NOMO-1 treated with dmso at 0.1 percent for 144 hours (cell line): Measurements from ENCODE around the gene TPM2.
A peak's percentile ranks its signal among the peaks of the same experiment; 100 is the strongest.

Experiments
- DNase-seq: peaks from one replicate; lab custom pipeline; 2025; ENCODE audit not compliant: unreplicated experiment; lab: John Stamatoyannopoulos, UW

TPM2 gene

DNA sequence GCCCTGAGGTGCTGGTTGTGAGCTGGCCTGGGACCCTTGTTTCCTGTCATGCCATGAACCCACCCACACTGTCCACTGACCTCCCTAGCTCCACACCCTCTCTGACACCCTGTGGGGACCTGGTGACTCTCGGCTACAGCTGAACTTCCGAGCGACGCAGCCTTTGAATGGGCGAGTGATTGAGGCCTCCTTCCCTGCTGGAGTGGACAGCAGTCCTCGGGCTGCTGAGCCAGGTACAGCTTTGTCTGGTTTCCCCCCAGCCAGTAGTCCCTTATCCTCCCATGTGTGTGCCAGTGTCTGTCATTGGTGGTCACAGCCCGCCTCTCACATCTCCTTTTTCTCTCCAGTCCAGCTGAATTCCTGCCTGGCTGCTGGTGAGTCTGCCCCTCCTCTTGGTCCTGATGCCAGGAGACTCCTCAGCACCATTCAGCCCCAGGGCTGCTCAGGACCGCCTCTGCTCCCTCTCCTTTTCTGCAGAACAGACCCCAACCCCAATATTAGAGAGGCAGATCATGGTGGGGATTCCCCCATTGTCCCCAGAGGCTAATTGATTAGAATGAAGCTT lies 9.9 kb downstream of the TPM2 start:
- DNase-seq, result no peak

DNA sequence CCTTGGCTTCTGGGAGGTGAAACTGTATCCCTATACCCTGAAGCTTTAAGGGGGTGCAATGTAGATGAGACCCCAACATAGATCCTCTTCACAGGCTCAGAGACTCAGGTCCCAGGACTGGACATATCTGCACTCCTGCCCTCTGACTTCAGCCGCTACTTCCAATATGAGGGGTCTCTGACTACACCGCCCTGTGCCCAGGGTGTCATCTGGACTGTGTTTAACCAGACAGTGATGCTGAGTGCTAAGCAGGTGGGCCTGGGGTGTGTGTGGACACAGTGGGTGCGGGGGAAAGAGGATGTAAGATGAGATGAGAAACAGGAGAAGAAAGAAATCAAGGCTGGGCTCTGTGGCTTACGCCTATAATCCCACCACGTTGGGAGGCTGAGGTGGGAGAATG lies 10.6 kb downstream of the TPM2 start:
- no peak for DNase-seq

DNA sequence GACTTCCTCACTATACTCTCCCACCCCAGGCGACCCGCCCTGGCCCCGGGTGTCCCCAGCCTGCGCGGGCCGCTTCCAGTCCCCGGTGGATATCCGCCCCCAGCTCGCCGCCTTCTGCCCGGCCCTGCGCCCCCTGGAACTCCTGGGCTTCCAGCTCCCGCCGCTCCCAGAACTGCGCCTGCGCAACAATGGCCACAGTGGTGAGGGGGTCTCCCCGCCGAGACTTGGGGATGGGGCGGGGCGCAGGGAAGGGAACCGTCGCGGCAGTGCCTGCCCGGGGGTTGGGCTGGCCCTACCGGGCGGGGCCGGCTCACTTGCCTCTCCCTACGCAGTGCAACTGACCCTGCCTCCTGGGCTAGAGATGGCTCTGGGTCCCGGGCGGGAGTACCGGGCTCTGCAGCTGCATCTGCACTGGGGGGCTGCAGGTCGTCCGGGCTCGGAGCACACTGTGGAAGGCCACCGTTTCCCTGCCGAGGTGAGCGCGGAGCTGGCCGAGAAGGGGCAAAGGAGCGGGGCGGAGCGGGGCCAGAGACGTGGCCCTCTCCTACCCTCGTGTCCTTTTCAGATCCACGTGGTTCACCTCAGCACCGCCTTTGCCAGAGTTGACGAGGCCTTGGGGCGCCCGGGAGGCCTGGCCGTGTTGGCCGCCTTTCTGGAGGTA lies 13.9 kb downstream of the TPM2 start:
- DNase-seq, result no peak

DNA sequence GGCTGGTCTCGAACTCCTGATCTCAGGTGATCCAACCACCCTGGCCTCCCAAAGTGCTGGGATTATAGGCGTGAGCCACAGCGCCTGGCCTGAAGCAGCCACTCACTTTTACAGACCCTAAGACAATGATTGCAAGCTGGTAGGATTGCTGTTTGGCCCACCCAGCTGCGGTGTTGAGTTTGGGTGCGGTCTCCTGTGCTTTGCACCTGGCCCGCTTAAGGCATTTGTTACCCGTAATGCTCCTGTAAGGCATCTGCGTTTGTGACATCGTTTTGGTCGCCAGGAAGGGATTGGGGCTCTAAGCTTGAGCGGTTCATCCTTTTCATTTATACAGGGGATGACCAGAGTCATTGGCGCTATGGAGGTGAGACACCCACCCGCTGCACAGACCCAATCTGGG lies 14.5 kb downstream of the TPM2 start:
- no peak for DNase-seq

DNA sequence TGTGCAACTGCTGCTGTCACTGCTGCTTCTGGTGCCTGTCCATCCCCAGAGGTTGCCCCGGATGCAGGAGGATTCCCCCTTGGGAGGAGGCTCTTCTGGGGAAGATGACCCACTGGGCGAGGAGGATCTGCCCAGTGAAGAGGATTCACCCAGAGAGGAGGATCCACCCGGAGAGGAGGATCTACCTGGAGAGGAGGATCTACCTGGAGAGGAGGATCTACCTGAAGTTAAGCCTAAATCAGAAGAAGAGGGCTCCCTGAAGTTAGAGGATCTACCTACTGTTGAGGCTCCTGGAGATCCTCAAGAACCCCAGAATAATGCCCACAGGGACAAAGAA lies 15.7 kb downstream of the TPM2 start:
- no peak for DNase-seq

DNA sequence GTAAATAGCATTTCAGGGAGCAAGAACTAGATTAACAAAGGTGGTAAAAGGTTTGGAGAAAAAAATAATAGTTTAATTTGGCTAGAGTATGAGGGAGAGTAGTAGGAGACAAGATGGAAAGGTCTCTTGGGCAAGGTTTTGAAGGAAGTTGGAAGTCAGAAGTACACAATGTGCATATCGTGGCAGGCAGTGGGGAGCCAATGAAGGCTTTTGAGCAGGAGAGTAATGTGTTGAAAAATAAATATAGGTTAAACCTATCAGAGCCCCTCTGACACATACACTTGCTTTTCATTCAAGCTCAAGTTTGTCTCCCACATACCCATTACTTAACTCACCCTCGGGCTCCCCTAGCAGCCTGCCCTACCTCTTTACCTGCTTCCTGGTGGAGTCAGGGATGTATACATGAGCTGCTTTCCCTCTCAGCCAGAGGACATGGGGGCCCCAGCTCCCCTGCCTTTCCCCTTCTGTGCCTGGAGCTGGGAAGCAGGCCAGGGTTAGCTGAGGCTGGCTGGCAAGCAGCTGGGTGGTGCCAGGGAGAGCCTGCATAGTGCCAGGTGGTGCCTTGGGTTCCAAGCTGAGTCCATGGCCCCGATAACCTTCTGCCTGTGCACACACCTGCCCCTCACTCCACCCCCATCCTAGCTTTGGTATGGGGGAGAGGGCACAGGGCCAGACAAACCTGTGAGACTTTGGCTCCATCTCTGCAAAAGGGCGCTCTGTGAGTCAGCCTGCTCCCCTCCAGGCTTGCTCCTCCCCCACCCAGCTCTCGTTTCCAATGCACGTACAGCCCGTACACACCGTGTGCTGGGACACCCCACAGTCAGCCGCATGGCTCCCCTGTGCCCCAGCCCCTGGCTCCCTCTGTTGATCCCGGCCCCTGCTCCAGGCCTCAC lies 16.3 kb downstream of the TPM2 start, which contains the start of gene CA9:
Gene CA9 (plus strand): TSS at position 797 of the 893 bp plus-strand sequence. CDS start 32 bp downstream, at position 829.
- DNase-seq, result no peak

DNA sequence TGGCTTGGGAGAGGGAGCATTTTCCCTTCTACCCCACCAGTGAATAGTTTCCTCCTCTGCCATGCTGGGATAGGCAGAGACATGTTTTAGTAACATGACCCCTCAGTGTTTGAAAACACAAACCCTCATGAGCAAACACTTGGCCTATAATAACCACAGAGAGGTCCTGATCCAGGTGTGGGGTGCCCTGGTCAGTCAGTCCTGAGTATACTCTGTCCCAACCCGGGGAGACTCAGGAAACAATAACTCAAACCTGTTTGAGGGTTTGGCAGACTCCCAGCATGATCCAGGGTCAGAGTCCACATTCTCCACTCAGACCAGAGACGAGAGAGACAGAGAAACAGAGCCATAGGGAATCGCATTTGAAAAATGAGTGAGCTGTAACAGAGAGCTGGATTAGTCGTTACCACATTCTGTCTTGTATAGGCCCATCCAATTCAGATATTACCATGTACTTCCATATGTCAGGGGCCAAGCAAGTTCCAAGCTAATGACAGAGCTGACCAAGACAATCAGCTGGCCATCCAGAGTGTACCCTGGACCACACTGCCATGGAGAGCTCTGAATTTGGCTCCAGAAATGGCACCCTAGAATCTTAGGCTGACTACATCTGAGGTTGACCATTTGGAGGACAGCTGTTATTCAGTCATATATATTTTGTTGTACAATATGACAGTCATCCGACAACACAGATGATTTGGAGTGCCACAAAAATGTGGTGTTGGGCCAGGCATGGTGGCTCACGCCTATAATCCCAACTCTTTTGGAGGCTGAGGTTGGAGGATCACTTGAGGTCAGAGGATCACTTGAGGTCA lies 20.2 kb downstream of the TPM2 start:
- DNase-seq, result no peak

DNA sequence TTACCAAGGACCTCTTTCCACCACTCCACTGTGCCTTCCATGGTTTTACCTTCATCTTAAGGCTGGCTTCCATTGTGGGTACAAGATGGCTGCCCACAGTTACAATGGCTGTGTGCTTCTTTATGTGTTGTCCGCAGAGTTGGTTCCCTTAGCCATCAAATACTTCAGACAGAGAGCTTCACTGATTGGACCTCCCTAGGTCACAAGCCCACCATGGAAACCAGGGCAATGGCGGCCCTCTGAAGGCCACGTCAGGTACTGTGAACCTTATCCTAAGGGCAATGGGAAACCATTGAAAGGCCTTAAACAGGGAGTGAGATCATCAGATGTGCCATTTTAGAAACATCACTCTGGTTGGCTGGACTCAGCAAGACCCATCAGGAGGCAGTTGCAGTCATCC lies 21.8 kb downstream of the TPM2 start:
- DNase-seq, result no peak

DNA sequence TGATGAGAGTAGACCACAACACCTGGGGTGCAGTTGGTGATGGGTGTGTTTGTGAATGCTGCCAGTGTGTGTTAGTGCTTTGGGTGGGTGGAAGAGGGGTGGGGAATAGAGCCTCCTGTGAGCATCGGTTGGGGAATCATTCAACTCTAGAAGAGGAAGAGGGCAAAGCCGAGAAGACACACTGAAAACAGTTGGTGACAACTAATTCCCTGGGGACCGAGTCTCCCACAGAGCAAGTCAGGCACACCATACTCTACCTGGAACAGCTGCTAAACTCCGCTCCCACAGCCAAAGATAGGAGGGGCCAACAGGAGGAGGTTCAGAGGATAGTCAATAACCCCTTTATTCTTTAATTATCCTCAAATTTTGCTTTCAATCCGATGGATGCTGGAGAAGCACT lies 23.2 kb downstream of the TPM2 start:
- DNase-seq, result no peak

DNA sequence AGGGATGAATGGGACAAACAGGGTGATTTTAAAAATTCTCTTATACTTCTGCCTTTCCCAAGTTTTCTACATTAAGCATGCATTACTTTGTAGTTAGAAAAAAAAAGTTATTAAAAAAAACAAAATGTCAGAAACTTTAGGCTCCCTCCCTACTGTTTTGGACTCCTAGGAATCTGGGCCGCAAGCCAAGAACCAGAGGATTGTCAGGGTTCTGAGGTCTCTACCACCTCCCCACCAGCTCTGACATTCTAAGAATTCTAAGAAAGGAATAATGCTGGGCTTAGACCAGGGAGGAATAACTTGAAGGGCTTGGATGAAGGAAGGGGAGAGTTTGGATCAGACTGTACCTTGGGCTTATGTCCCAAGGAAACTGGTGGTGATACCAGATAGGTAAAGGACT lies 23.7 kb downstream of the TPM2 start:
- no peak for DNase-seq

DNA sequence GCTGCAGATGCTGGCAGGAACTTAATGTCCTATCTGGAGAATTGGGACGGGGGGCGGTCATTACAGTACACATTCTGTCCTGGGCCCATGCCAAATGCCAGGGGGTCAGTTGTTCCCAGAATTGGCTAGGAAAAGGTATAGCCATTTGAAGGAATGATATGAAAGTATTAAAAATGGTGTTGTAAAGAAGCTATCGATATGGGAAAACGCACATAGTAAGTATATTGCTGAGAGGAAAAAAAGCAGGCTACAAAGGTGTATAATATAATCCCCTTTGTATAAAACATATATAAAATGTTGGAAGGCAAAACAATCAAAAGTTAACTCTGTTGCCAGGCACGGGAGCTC lies 24.3 kb downstream of the TPM2 start:
- no peak for DNase-seq

DNA sequence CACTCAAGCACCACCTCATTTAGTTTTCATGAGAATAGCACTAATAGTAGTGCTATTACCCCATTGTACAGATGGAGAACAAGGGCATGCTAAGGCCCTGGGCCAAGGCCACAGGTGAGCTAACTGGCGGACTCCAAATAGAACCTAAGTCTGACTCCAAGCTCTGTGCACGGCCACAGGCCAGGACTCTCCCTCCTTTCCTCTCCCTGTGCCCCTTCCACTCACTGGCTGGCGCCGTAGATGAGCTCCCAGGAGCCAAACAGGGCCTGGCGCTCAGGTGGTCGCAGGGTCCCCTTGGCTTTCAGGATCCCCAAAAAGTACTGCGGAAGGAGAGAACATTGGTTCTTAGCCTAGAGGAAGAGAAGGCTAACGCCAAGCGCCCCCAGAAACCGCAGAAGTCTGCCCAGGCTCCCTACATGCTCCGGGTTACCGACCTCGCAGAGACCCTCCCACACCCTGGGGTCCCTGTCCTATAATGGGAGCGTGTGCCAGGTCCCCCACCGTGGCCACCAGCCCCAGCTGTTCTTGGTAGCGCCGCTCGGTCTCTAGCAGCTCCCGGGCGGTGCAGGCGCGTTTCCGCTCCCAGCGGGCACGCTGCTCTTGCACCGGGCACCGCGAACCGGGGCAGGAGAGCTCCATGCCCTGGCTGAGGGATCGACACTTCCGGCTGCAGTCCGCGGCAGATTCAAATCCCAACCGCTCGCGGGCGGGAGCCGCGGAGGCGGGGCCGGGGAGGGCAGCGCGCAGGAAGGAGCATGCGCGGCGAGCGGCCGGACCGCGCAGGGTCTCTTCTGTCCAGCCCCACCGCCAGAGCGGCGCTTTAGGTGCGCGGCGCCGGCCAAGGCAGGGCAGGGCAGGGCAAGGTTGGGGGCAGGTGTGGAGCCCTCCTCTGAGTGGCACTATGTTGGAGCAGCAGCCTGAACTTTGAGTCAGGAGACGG lies 24.9 kb downstream of the TPM2 start, which contains the start of gene ARHGEF39:
Gene ARHGEF39 (minus strand): TSS at position 665 of the 940 bp plus-strand sequence. CDS start 26 bp downstream, at position 639.
- DNase-seq, result peak; percentile 82

DNA sequence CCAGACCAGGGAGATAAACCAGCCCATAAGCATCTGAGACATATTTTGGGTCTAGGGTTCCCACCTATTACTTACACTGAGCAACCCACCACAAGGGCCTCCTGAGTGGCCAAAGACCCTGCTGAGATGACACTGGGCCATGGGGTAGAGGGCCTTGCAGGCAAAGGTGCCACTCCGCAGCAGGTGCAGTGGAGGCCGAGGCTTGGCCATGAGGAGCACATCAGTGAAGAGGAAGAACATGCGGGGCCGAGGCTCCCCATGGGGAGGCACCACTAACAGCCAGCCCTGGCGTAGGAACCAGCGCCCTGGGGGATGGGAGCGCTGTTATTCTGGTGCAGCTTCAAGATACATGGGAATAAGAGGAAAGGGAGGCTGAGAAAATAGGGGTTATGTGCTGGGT lies 27.3 kb downstream of the TPM2 start:
- no peak for DNase-seq

DNA sequence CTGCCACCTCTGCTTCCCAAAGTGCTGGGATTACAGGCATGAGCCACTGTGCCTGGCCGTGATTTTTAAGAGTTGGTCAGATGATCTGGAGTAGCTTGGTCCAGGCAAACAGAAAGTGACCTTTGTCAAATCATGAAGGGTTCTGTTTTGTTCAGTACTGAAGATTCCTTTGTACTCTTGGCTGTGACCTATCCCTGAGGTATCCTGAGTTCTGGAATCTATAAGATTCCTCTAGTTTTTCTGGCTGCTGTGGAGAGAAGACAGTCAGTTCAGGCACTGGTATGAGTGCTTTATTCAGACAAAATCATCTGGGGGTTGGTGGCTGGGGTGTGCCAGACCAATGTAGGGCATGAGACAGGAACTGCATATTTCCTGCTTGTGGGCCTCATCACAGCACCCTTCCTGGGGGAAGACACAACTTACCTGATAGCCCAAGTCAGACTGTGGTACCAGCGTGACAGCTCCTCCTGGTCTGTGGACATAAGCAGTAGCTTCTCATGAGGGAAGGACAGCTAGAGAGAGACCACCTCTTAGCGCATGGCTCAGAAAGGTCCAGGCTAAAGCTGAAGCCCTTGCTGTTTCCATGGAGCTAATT lies 27.9 kb downstream of the TPM2 start:
- DNase-seq, result no peak

DNA sequence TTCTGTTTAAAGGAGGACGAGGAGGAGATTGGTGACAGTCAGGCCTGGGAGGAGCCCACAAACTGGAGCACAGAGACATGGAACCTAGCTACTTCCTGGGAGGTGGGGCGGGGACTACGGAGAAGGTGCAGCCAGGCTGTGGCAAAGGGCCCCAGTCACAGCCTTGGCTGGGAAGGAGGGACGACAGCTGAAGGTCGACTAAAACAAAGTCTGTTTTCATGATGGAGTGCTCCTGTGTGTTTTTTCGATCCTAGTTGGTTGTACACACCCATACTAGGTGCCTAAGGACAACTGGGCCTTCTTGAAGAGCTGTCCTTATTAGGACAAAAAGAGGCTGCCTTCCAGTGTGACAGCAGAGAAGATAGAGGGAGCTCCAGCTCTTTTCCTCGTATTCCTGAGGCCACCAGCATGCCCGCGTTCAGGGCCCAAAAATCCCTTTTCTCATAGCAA lies 28.7 kb downstream of the TPM2 start:
- DNase-seq, result no peak

DNA sequence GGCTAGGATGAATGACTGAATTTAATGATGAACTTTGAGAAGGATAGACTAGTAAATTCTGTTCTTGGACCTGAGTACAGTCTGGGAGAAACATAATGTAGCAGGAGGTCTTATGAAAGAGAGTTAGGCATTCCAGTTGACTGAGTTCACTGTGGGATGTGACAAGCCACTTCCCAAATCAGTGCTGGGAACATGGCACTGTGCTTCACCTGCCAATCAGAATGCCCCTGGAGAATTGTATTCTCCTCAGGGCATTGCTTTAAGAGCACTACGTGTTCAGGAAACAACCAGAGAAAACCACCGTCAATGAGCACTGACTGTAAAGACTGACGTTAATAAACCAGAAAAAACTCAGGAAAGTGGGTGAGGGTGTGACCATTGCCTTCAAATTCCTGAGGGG lies 30.4 kb downstream of the TPM2 start:
- DNase-seq, result no peak

DNA sequence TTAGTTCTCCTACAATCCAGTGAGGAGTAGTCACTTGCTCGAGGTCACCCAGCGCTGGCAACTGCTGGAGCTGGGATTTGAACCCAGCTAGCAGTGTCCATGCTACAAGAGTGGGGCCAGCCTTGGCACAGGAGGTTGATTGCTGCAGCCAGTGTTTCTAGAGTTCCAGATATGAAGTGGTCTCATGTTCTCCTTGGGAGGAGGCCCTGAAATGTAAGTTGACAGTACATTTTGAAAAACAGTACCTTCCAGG lies 30.8 kb downstream of the TPM2 start:
- DNase-seq, result no peak

DNA sequence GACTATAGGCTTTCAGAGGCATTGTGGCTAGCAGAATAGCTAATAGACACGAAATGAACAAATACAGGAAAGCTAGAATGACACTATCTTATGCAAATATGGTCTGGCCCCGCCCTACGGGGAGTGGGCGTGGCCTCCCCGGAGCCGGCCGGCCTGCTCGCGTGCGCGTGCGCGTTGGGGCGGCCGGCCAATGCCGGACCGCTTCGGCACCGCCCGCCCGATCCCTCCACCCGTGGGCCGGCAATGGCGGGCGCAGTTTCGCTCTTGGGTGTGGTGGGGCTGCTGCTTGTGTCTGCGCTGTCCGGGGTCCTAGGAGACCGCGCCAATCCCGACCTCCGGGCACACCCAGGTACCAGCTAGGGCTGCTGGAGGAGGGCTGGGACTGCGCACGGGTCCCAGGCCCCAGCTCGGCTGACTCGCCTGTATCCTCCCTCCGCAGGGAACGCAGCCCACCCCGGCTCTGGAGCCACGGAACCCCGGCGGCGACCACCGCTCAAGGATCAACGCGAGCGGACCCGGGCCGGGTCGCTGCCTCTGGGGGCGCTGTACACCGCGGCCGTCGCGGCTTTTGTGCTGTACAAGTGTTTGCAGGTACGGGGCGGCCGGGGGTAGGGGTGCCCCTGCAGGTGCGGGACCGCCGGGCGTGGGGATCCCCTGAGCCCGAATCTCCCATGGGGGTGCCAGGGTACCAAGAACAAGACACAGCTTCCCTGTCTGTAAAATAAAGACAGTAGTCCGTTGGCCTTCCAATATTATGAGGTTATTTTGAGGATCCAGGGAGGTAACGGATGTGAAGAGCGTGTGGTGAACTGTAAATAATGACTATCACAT lies 31.4 kb downstream of the TPM2 start, which contains the start of gene CCDC107:
Gene CCDC107 (plus strand): TSS at position 156 of the 831 bp plus-strand sequence. CDS start 88 bp downstream, at position 244.
- peak; percentile 81 for DNase-seq

DNA sequence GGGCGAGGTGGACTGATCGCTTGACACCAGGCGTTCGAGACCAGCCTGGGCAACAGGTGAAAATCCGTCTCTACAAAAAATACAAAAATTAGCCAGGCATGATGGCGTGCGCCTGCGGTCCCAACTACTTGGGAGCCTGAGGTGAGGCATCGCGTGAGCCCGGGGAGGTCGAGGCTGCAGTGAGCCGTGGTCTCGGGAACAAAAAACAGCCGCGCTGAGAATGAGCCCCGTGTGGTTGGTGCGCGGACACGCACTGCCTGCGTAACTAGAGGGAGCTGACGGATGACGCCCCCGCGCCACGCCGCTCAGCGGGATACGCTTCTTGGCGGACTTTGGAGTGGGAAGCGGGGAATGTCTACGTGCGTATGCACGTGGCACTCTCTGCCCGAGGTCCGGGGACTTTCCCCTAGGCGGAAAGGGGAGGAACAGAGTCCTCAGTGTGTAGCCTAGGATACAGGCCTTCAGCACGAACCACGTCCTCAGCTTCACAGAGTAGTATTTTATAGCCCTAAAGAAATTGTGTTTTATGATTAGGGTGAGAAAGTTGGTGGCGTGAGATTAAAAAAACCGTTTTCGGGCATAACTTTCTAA lies 32.1 kb downstream of the TPM2 start, which contains the start of gene RMRP:
Gene RMRP (minus strand): TSS at position 474 of the 591 bp plus-strand sequence.
- peak; percentile 99 for DNase-seq
